Stomach (tissue), 4 donors: Measurements from ENCODE around the gene CES4A.

ENCODE experiments used
- CTCF ChIP-seq, 7 experiments: fragments of 450-650 bp in 4 of 7; fragments of 200-600 bp in 3 of 7; sonication (generic) in 3 of 7; IDR thresholded peaks; one replicate each; pipeline ENCODE4 v1.5.1; 2016 to 2019; ENCODE audit warnings: antibody characterized with exemption in 7 of 7, control low read depth in 2 of 7, mild to moderate bottlenecking in 1 of 7
- EP300 ChIP-seq: sonication (generic); formaldehyde crosslinking; IDR thresholded peaks from one replicate; pipeline ENCODE4 v1.6.1; 2017; ENCODE audit warnings: antibody characterized with exemption
- POLR2A ChIP-seq, 4 donors: fragments of 450-650 bp; IDR thresholded peaks; one replicate each; pipeline ENCODE4 v1.6.1; 2016; ENCODE audit warnings: antibody characterized with exemption in 4 of 4, control low read depth in 2 of 4, mild to moderate bottlenecking in 1 of 4, moderate library complexity in 1 of 4
- POLR2AphosphoS5 ChIP-seq, 3 donors: sonication (generic); formaldehyde crosslinking; IDR thresholded peaks; one replicate each; pipeline ENCODE4 v1.6.1; 2016; ENCODE audit warnings: antibody characterized with exemption in 3 of 3

- TF ChIP-seq POLR2A (IDR thresholded peaks at IDR 0.05) (no peak), CTCF (IDR thresholded peaks at IDR 0.05) (no peak), EP300 (no peak), POLR2AphosphoS5 (IDR thresholded peaks at IDR 0.05) (no peak)
Observed at GRCh38 chr16:66964049-66964448, 24.3 kb upstream of the CES4A start.
